Nucleus accumbens (tissue), 56 donors: Measurements from ENCODE around the gene GNA14.
"Not testable (repeated sequence)": the region's sequence is repeated elsewhere in the genome, so short reads cannot be mapped to it uniquely, and the experiment has no call there.

Experiments used
- DNase-seq, 56 donors: peaks; one replicate each; lab custom pipeline; 2025; lab: John Stamatoyannopoulos, UW

The GNA14 gene

DNA sequence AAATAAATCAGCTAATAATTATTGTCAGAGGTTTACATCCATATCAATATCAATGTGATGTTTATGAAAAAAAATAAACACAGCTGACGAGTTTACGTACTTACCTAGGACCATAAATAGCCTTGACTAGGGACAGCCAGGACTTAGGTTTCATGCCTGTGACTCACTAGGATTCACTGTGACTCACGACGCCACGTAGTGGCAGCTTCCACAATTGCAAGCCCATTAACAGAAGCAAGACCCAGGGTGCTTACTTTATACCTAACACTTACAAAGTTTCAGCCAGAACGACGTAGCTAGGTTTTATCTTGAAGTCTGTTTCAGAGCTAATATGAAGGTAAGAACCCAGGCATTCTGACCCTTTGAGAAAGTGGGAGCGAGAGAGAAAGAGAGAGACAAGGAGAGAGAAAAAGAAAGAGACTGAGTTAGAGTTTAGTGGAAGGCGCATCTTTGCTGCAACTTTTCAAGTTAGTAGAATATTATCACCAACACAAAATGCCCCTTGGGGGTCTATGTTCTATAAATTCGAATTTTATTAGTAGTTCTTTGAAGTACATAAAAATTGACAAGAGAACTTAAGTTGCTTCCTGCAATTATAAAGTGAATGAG is 191.2 kb downstream of the GNA14 start:
- DNase-seq: peak in 50 of 56 donors; percentile 5 to 88 (median 54)

DNA sequence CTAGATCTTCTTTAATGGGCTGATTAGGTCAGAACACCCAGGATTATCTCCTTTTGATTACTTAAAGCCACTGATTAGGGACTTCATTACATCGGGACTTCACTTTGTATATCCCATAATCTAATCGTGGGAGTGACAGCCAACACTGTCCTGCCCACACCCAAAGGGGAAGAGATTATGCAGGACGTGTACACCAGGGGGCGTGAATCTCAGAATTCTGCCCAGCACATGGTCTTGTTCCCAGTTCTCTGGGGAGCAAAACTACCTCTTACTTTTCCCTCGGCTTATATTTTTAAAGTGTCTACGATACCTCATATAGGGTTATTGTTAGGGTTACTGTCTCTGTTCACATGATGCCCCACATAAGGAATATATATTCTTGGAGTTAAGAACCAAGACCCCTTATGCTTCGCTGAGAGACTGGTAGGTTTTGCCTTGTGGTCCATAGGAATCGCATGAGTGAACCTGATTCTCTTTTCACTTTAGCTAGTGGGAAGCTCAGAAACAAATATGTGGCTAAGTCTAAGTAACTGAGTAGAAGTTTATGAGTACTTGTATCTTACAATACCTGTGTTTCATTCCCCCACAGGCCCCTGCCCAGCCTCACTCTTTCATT is 192.7 kb downstream of the GNA14 start:
- DNase-seq: no peak

DNA sequence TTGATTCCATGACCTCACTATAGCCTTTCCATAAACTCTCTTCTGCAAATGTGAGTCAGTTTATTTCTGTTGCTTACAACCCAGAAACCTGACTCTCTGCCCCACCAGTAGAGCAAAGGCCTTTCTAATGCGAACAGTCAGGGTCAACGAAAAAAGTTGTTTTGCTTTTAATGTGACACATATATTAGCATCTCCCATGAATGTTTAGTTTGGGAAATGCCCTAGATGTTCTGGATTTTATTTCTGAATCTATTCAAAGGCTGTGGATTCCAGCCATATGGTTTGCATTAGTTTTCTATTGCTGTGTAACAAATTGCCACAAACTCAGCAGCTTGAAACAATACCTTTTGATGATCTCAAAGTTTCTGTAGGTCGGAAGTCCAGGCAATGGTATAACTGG is 193.5 kb downstream of the GNA14 start:
- no peak for DNase-seq

DNA sequence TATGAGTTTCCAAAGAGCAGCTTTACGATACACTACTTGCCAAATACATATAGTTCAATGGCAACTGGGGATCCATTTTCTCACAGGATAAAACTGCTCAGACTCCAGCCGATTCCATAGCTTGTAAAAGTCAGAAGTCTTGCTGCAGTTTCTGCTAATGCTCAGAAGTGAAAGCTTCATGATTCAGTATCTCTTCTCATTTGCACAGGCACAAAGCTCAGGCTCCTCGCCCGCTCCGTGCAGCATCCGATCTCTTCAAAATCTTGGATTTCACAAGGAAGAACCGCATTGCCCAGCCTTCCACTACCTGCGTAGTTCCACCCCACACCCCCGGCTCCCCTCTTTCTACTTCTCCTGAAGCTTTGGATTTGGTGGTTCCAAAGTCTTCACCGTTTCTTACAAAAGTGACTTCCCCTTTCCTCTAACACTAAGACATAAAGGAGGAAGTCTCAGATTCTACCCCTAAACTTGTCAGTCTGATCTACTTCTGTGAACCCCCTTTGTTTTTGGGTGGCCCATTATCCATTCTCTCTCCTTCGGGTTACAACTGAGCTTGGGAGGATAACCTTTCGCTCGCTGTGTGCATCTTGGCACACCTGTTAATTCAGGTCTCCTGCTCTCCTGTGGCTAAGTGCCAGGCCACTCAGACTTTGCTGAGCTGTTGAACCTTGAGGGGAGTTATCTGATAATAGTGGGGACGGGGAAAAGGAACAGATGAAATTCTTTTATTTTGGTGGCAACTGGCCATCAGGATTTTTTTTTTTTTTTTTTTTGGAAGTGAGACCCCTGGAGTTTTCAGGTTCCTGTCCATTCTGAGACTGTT is 194.1 kb downstream of the GNA14 start:
- no peak for DNase-seq

DNA sequence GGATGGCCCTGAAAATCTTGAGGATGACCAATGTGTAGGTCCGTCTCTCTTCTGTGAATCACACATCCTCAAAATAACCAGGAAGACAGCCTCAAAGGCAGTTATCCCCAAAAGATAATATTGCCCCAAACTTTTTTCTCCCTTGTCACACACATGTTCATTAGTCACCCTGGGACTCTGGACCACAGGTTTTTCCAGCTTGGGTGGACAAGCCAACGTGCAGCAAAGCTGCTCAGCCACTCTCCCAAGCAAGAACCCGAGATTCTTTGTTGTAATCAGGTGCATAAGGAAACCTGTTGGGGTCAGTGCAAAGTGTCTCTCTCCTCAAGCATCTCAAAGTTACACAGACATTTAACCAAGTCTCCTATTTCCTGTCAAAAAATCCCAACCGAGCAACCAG is 196.6 kb downstream of the GNA14 start:
- no peak for DNase-seq

DNA sequence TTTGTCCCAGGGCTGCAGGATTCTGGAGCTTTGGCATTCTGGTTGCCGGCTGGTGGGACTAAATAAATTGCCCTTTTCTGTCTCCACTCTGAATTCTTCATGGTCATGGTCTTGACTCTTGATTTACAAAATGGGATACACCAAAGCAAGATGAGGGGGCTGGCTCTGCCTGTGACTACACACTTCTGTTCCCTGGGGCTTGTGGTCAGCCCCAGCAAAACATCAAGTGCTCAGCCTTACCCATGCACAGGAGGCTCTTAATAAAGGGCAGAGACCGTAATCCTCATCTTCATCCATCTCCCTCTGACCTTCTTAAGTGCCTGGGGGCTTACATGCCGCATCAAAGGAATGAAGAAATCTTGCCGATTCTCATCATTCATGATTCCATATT is 198.0 kb downstream of the GNA14 start:
- no peak for DNase-seq

DNA sequence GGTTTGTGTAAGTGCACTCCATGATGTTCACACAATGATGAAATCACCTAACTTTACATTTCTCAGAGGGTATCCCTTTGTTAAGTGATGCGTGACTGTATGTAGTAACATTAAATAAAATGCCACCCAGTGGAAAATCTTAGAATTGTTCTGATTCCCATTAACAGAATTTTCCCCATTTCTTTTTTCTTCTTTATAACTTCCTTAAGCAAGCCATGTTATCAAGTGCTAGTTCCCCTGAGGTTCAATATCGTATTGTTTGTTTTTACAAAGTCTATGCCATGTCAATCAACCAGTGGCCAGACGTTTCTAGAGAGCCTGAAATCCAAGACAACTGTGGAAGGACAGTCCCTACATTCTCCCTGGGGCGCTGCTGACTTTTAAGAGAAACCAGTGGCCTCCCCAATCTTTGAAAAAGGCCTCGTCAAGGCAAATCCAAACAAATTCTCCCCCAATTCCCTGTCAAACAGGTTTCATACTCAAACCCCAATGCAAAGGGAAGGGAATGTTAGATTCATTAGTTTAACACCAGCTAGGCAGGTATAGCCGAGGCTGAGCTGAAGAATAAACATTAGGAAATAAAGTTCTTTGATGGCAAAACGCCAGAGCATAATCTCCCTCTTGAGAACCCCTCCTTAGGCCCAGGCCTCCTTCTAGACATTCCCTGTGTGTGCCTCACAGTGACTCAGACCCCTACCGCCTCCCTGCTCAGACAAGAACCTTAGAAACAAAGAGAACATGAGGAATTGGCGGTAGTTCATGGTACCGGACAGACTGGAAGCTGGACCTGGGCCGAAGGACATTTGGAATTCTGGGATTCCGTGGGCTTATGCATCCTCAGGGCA is 198.7 kb downstream of the GNA14 start:
- DNase-seq: no peak

DNA sequence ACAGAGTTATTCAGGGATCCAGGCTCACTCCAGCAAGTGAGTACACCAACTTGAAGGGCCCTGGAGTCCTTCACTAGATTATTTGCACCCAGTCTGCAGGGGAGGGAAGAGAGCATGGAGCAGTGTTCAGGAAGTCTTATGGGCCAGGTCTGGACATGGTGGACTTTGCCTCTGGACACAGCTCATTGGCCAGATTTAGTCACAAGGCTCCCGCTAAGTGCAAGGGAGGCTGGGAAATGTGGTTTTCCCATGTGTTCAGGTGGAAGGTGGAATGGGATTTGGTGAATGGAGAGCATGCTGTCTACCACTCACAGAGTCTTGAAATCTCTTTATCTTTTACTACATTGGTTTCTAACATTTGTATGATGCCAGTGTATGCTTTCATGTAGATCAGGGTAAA is 200.5 kb downstream of the GNA14 start:
- no peak for DNase-seq

DNA sequence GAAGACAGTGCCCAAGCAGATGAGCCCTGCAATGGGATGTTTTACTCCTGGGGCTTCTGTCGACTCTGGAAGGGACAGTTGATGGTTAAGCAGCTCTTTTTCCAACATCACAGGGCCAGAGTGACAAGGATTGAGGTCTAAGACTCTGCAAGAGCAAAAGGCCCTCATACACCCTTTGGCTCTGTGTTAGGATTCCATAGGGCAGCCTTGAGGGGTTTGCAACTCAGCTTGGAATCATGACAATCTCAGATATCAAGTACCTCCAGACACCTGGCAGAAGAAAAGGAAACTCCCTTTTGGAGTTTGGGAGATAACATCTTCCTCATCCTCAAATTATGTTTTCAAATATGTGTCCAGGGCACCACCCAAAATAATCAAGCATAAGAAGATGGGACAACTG is 205.7 kb downstream of the GNA14 start:
- no peak for DNase-seq

DNA sequence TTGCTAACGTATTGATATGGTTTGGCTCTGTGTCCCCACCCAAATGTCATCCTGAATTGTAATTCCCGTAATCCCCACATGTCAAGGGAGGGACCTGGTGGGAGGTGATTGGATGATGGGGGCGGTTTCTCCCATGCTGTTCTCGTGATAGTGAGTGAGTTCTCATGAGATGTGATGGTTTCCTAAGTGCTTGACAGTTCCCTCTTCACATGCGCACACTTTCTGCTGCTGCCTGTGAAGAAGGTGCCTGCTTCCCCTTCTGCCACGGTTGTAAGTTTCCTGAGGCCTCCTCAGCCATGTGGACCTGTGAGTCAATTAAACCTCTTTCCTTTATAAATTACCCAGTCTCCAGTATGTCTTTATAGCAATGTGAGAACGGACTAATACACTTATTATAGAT is 207.0 kb downstream of the GNA14 start:
- not testable (repeated sequence) for DNase-seq

DNA sequence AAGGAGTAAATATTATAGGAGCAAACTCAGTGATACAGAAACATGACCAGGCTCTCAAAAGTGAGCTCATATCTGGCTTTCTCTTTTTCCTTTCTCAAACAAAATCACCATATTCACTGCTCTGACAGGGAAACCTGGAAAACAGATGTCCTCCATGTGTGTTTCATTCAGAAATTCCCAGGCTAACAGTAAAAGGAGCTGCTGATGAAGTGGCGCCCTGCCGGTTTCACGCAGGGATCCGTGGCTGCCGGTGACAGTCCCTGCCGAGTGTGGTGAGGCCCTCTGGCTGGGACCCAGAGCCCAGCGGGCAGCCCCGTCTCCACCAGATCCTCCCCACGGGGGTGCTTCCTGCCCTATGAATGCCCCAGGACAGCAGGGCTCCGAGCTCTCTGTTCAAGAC is 208.1 kb downstream of the GNA14 start:
- DNase-seq: peak in 18 of 56 donors; percentile 5 to 57 (median 25)

DNA sequence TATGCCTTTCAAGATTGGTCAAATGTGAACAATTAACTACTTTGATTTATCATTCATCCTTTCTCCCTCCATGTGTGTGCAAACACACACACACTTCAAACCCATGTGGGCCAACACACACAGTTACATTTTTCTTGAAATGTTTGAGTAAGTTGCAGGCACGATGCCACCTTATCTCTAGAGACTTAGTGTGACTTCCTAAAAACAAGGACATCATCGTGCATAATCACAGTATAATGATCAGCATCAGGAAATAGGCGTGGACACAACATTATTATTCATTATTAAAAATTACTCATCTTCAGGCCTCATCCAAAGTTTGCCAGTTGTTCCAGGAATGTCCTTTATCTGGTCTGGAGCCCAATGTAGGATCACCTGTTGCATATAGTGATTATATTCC is 209.5 kb downstream of the GNA14 start:
- DNase-seq: no peak

DNA sequence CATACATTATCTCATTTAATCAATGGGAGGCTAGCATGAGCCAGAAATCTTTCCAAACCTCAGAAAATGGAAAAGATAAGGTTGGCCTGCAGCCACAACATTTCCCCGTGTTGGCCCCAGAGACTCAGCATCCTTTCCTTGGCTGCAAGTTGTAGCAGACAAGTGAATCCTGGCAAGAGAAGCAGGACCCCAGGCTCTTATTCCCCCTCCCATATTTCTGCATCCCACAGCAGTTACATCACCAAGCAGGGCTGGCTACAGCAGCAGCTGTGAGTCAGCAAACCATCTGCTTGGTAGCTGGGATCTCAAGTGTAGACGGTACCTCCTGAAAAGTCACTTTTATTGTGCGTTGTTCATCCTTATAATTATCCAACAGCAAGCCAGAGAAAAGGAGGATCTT is 212.4 kb downstream of the GNA14 start:
- DNase-seq: no peak

DNA sequence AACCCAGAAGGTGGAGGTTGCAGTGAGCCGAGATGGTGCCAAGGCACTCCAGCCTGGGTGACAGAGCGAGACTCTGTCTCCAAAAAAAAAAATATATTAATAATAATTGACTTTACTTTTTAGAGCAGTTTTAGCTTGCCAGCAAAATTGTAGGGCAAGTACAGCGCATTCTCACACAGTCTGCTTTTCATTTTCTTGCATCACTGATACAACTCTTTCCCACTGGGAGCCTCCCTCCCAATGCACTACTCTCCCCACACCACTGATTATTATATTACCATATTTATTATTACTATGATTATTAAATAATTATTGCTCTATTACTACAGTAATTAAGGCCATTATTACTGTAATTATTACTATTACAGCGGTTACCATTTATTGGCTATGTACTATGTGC is 212.8 kb downstream of the GNA14 start:
- no peak for DNase-seq

DNA sequence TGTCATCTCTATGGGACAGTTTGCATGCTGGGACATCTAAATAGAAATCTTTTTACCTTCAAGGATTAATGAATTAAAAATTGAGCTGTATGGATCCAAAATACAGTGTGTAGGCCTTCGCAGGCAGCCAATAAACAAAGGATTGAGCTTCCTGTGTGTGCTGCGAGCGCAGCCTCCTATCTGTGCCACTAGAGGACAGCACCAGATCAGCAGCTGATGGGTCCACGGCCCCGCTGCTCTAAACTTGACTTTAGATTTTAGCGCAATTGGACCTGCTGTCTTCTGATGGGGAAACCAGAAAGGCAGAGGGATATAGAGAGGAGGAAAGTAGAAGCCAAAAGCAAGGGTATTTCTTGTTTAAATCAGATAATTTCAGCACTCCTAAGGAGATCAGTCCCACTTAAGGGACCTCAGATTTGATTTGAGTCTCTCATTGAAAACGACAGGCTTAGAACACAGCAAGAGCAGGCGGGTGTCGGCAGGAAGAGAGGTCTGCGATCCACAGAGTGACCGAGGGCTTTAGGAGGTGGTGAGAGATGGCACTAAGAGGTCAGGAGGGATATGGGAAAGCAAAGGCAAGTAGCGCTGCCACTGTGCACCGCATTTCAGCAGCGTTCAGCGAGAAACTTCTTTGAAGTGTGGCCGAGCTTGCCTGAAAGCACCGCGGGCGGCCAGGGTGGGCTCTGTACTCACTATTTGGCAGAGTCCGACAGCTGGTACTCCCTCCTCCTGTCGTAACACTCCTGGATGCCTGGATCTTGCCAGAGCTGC is 214.3 kb downstream of the GNA14 start:
- peak in 48 of 56 donors; percentile 8 to 83 (median 46) for DNase-seq

DNA sequence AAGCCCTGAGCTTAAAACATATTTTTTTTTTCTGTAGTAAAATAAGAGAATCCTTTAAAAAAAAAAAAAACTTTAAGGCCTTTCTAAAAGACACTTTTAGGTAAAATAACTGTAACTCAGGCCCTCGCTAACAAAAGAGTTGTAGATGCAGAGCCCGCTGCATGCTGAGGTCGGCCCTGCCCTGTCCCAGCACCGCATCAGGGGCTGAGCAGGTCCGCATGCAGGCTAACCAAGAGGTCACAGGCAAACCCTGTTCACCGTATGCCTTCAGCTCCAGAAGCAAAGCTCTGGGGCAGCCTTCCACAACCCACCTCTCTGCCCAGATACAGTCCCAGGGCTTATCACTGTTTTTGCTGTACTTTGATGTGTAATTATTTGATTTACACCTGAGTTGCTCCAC is 216.1 kb downstream of the GNA14 start:
- DNase-seq: no peak

DNA sequence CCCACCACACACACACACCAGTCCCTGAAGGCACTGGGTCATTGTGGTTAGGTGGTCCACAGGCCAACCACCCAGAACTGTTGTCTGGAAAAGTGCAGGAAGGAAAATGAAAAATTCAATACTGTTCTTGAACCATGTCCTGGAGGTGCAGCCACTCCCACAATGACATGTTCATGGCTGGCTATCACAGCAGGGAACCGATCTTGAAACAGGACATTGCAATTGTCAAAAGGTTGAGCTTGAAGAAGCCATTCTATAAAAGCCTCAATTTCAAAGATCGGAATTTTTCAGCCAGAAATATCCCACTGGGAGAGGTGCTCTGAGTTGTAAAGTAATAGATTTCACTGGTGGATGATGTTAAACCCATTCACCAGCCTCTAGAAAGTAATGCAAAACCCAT is 218.2 kb downstream of the GNA14 start:
- DNase-seq: no peak

DNA sequence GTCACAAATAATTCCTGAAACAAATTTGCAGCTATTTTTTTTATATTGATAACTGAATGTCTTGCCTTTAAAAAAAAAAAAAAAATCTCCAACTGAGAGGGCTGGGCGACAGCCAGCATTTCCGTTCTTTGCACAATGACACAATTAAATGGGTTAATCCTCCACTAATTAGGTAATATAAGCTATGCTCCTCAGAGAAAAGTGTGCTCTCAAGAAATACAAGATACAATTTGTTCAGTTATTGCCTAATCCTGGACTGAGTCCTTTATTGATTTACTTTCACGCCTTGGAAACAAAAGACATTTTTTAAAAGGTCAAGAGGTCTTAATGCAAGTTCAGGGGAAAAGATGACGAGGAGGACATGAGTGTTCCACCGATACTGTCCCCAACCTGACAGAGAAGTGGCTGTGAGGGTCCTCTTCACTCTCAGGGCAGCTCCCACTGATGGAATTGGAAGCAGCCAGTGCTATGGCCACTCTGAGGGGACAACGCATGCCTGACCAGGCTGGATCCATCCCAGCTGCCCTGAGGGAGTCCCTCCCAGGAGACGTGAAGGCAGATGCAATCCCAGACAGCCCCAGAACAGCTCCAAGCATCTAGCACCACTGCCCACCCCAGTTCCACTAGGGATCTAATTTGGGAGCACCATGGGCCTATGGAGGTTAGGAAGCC is 220.7 kb downstream of the GNA14 start:
- DNase-seq: no peak

DNA sequence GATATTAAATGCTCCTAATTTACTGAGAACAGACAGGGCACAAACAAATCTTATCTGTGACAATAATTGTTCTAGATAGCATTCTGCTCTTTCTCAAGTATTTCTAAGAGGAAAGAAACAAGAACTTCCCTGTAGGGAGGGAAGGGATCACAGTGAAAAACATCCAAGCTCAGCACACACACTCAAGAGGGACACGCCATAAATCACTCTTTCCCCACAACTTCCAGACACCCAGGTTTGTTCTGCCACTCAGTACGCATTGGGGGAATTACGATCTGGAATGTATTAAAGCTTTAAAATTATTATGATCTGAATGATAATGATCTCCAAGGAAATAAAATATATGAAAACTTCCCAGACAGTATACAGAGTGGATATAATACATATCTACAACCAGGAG is 221.4 kb downstream of the GNA14 start:
- no peak for DNase-seq

DNA sequence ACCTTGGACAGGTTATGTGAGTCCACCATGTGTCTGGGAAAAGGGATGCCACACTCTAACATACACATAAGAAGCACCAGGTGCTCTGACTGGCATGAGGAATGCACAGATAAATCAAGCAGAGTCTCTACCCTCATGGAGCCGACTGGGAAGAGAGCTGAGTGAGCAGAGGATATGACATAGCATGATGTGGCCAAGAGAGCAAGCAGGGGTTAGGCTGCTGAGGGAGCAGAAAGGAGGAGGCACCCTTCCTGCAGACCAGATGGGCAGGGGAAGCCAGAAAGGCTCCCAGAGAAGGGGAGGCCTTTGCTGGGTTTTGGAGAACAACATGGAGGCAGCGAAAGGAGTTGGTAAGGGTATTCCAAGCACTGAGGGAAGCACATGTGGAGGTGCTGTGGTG is 223.1 kb downstream of the GNA14 start:
- no peak for DNase-seq
